H4 (cell line): ENCODE results near the gene DHRS9. TPM values are rescaled to one million over a fixed set of nuclear protein-coding genes. Genes with fewer than 3 reads are reported as not detected.

ENCODE experiments used
- DNase-seq: peaks from one replicate; pipeline ENCODE4 v3.0.0-alpha.2; 2015; ENCODE audit warnings: low spot score
- total RNA-seq: library from RNA; depleted of rRNA; stranded (reverse); fragments of >200 nt; shearing (Covaris generic); gene quantifications from 2 replicates; pipeline ENCODE4 v1.2.3, GENCODE V29; 2014

The DHRS9 gene
- total RNA-seq, 1 experiment from 2014 or later: 0.45 TPM

DNA sequence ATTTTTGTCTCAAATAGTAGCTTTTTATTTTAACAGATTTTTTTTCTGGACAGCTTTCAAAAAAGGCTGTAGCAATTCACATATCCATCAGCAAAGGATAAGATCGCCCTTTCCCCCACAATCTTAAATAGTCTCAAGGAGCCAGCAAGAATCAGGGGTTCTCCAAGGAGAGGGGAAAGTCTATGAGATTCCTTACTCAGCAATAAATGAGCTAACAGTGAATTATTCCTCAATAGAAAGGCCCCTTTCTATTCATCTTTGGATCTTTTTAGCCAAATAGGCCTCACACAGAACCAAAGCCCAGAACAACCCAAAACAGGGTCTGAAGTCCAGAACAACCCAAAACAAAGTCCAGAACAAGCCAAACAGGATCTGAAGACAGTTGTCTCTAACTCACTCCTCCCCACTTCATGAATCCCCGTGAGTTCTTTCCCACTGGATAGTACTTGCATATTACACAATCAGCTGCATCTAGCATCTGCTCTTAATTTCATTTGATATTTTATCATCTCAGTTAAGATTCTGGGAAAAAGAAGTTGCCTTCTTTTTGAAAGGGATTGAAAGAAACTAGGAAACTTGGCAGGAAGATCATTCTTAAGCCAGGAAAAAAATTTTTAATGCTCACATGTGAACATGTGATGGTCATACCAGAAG is 3.4 kb upstream of the DHRS9 start:
- no peak for DNase-seq

DNA sequence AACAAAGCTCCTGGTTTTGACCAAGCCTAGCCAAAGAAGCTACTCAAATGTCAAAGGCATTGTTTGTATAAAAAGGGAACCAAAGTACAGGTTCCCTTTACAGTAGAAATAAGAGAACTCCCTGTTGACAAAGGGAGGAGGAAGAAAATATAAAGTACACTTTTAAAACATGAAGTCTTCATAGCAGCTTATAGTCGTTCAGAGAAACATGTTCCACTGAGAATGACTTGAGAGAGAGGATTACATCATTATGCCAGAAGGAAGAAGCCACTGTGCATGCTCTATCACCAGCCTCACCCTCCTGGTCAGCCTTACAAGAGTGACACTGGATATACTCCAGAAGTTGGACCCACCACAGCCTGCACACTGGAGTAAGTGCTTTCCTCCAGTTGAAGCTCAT is 2.5 kb upstream of the DHRS9 start:
- no peak for DNase-seq

DNA sequence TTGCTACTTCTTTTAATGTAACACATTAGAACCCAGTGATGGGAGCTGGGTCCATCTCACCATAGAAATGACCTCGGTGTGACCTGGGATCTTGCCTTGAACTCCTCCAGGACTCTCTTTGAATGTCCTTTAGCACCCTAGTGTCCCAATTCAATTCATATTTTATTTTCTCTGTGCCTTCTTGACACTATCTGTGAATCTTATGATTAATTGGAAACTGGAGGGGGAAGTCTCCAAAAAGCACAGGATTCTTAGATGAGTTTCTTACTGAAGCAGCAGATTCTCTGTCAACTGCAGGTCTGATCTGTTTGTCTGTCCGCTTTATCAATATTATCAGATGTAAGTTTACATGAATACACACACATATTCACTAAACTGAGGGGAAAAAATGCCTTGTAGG is 470 bp downstream of the DHRS9 start:
- DNase-seq: no peak

DNA sequence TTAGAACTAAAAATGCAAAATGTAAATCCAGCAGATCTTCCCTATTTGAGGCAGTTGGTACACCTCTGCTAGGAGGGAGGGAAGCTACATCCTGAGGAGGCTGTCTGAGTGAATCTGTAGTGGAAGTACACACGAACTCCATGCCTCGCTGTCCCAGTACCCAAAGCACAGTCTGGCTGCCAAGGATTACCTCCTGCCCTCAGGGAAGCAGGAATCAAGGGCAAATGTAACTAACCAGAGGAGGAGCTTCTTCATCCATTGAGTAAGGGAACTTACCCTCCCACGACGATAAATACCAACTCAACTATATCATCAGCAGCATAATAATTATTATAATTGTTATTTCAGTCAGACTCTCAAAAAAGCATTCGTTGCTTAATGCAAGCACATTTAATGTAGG is 2.1 kb downstream of the DHRS9 start:
- no peak for DNase-seq

DNA sequence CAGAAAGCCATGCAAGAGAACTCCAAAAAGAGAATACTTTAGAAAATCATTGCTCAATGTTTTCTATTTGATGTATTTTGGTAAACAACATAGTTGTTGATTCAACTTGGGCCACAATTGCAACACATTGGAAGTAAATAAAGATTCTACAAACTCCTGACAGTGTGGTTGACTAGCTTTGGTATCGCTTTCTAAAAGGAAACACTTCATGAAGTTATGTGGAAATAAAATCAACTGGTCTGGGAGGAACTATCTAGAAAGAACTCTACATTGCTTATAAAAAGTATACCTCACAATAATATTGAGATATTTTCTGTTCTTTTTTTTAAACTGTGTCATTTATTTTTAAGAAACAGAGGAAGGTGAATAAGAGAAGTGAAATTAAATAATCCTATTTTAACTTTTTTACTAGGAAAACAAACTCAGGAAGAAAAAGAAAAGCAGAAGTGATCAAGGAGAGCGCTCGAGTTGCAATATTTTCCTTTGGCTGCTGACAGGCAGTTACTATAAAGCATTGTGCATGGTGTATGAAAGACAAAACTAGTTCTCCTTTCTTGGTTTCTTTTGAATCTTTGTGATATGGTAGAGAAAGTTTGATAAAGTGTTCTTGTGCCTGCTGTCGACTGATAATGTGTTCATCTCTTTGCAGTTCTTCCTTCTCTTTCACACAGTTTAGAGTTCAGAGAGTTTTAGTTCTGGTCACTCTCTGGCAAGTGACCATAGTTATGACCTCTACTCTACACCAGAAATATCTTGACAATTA is 3.0 kb downstream of the DHRS9 start:
- DNase-seq: no peak

DNA sequence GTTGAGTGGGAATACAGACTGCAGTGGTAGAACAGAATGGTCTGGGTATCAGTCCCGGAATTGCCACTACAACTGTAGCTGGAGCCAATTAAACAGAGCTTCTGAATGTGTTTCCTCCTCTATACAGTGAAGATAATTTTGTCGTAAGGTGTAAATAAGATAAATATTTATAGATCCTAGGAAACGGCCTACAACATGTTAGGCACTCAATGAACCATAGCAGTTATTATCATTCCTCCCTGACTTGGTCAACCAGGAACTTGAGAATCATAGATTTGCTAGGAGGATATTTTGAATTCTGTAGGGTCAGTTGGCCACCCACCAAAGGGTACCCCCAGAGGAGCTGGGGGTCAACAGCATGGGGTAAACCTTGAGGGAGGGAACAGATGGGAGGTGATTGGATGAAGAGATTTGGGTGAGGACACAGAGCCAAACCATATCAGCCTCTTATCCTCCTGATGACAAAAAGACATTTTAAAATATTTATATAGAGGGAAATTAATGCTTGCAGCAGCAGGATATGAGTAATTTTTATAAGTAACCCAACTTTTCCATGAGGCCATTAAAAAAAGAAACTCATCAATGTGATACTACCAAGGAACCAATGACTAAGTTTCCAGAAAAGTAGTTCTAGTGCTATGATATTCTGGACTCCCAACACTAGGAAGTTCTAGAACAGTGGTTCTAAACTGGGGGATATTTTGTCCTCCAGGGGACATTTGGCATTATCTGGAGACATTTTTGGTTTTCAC is 4.0 kb downstream of the DHRS9 start:
- no peak for DNase-seq

DNA sequence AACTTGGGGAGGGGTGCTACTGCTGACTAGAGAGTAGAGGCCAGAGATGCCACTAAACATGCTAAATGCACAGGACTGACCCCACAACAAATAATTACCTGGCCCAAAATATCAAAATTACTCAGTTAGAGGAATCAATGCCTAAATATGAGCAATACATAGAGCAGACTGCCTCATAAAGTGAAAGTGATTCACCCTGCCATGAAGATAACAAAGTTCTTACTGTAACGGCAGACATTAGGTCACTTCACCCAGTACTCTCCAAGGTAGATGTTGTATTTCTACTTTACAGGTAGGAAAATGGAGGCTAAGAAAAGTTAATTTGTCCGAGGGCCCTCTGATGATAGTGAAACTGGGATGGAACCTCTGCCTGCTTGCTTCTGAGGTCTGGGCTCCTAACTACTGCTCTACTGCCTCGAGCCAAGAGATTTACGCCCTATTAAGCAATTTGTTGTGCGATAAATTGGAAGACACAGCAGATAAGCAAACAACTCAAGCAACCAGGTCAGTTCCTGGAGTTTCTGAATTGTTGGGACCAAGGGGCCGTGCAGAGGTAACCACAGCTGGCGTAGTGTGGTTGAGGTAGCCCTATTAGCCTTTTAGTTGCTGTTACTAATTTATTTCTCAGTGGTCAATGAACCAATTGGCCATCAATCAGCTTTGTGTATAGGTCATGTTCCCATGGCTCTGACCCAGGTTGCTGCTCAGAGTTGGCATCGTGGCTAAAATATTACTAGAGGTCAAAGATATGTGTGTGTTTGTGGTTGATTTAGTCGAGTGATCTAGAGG is 4.8 kb downstream of the DHRS9 start:
- no peak for DNase-seq

DNA sequence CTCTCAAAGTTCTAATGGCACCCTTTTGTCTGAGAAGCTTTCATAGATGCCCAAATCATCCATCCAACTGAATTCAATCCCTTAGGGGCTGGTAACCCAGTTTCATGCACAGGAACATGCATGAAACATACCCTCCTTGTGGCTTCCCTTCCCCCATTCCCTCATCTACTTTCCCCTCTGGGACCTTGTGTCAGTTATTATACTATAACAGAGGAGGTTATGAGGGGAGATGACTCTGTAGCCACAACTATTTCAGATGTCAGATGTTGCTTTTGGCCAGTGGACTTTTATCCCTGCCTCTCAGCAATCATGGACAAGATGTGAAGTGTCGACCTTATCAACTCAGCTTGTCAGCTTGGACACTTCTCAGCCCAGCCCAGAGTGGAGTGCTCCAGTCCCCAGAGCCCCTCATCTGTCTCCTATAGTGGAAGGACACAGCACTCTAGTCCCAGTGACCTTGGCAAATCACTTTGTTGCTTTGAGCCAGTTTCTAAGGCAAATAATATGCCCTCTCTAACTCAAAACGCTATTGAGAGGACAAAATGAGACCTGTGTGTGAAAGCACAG is 8.4 kb downstream of the DHRS9 start:
- no peak for DNase-seq

DNA sequence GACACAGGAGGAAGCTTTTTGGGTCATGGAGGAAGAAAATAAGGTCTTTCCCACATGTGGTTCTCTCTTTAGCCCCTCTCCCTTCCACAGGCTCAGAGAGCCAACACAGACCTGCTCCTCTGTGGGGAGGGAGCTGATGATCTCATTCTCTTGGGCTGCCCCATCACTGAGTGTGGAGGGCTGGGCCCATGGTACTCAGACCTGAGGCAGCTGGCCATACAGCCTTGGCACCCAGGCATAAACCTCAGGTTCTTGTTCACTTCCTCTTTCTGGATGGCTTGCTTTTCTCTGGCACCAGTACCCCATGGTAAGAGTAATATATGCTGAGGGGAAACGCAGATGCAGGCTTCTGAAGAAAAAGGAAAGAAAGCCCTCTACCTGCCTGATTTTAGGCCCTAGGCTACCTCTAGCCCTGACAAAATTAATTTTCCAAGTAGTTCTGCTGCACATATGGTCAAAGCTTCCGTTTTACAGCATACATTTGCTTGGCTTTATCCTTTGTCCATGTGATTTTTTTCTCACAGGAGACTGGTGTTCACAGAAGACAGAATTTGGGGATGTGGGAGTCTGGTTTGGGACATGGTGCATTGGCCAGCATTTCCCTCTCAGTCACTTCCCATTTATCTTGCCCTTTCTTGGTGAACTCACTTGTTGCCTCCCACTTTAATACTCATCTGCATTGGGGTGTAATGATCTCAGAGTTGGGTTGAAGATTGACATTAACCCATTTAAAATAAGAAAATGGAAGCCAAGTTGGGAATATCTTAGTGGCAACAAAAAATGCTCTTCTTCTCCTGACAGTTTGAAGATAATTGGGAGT is 11.1 kb downstream of the DHRS9 start:
- no peak for DNase-seq

DNA sequence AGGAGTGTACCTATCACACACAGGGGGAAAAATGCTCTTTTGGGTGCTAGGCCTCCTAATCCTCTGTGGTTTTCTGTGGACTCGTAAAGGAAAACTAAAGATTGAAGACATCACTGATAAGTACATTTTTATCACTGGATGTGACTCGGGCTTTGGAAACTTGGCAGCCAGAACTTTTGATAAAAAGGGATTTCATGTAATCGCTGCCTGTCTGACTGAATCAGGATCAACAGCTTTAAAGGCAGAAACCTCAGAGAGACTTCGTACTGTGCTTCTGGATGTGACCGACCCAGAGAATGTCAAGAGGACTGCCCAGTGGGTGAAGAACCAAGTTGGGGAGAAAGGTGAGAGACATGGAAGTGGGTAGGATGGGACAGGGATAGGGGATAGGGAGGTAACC is 12.2 kb downstream of the DHRS9 start:
- no peak for DNase-seq

DNA sequence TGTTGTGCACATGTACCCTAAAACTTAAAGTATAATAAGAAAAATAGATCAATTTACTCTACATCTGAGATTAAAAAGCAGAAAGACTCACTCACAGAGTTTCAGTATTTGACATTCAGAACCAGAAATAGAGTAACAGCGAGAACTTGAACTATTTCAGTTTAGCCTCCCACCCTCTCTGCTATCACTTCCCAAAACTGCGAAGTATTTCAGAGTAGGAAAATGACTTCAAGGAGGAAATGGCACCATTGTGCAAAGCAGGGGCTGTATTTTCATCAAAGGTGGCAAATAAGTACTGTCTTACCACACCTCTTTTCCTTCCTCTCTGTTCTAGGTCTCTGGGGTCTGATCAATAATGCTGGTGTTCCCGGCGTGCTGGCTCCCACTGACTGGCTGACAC is 13.6 kb downstream of the DHRS9 start:
- DNase-seq: no peak

DNA sequence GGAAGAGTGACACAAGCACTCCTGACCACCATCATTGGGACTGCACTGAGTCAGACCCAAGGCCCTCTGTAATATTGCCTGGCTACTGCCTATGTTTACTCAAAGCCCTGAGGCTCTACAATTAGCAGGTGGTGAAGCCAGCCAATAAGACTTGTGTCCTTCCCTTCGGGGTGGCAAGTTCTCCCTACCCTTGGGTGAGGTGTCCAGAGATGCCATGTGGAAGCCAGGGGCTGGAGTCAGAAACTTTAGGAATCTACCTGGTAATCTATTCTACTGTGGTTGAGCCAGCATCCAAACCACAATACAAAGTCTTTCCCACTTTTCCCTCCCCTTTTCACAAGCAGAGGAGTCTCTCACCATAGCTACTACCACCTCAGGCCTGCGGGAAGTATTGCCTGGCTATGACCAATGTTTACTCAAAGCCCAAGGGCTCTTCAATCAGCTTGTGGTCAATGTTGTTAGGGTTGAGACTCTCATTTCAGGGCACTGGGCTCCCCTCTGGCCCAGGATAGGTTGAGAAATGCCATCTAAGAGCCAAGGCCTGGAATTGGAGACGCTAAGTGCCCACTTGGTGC is 17.6 kb downstream of the DHRS9 start:
- DNase-seq: peak; percentile 50

DNA sequence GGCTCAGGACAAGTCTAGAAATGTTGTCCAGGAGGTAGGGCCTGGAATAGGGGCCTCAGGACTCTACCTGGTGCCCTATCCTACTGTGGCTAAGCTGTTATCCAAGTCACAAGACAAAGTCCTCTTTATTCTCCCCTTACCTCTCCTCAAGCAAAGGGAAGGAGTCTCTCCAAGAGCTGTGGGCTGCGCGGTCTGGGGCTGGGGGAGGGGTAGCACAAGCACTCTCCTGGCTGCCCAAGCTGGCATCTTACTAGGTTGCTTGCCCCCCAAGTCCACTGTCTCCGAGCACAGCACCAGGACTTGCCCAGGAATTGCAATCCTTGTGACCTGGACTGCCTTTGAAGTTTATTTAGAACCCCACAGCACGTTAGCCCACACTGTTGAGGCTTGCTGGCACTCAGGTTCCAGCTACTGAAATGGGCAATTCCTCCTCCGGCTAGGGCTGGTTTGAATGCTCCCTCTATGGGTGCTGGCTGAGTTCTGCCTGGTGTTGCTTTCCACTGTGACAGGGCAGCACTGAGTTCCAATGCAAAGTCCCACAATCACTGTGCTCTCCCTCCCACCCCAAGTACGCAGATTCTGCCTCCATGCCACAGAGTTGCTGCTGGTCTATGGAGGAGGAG is 18.5 kb downstream of the DHRS9 start:
- no peak for DNase-seq

DNA sequence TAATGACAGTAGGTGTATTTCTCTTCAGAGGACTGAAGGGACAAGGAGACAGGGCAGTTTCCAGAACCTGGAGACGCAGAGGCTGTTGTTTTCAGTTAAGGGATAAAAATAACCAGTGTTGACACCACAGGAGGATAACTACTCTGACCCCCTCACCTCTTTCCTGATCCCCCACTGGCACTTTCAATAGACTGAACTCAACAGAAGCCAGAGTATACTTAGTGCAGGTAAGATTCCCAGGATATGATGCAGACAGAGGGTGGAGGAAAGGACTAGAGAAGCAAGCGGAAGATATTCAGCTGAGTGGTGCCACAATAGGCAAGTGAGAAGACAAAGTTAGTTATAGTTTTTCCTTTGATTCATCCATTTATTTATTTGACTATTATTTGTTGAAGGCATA is 19.8 kb downstream of the DHRS9 start:
- no peak for DNase-seq

DNA sequence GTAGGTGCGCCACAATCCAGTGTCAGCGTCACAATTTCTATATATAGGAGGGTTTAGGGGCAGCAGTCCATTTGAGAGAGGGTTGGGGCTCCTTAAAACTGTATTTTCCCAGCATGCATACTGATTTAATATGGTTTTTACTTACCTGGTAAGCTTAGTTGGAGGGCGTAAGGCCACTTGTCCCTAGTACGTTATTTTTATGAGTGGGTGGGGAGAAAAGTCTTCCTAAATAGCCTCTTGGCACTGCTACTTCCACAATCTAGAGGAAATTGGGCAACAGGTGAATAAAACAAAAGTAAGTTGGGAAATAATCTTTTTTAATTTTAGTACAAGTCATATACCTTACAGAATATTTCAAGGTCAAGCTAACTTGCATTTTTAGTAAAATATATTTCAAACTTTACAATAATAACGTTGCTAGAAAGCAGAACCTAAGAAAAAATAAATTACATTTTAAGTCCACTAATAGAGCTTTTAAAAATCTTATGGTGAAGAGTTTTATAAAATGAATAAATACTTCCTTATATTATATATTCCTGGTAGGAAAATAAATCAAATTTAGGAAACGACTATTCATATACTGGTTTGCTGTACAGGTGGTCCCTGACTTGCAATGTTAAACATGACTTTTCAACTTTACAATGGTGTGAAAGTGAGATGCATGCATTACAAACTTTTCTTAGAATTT is 20.9 kb downstream of the DHRS9 start:
- no peak for DNase-seq

DNA sequence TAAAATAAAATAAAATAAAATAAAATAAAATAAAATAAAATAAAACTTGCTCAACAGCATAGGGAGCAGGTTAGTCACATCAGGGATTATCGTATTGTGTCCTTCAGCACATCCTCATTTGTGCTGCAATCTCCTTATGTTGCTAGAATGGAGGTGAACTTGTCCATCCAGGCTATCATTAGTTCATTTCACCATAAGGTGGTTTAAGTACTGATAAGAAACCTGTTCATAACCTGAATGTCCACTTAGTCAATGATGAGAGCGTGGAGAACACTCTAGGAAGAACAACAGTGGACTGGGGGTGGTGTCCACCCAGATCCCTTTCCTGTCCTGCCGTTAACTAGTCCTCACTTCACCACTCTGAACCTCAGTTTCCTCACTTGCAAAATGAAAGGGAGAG is 21.9 kb downstream of the DHRS9 start:
- no peak for DNase-seq

DNA sequence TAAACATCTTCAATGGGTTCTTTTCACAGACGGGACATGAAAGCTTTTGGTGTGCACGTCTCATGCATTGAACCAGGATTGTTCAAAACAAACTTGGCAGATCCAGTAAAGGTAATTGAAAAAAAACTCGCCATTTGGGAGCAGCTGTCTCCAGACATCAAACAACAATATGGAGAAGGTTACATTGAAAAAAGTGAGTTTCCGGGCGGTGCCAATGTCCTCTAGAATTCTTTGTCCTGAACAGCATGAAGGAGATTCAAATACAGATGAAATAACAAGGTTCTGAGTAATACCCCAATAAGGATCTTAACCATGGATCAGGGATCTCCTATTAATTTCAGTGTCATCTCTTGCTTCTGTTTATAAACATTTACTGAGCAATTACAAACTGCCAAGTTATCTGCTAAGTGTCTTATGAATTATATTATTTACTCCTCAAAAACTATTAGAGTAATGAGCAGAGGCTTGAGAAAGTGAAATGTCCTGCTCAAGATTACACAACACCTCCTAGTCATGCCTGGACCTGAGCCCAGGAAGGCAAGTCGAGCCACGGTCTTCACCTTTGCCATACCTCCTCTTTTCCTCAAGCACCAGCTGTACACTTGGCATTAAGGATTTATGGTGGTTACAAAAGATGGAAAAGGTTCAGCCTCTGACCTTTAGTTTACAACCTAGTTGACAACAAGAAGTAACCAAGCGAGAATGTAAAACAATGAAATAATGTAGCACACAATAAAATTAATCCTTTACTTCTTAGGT is 22.6 kb downstream of the DHRS9 start:
- peak; percentile 72 for DNase-seq

DNA sequence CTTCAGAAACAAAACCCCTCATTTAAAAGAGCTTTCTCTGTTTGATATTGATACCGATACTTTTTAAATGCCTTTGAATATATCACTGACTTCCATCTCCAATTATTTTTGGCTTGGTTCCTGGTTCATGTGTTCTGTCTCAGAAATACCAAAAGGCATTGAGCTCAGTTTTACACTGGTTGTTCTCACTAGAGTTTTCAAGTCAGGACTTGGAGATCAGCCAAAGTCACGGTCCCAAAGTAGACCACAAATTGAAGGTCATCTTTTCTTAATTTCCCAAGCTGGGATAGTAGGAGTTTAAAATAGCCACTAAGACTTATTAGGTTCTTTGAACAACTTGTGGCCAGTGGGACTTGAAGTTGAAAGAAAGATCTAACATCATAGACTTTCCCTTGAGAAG is 24.2 kb downstream of the DHRS9 start:
- DNase-seq: no peak

DNA sequence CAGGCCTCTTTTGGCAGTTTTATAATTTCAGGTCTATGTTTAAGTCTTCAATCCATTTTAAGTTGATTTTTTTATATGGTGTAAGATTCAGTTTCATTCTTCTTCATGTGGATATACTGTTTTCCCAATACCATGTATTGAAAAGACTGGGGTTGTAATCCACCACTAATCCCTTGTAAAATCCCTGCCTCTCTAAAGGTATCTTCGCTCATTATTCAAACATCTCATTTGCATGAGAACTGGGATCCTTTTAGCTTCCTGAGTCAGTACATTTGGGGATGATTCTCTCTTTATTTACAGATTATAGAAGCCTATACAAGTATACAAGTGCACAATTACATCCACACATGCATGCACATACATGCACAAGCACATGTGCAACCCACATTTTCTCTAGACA is 25.3 kb downstream of the DHRS9 start:
- DNase-seq: no peak
